HepG2 (cell line): Measurements from ENCODE around the gene KAZN. TPM values are rescaled to one million over a fixed set of nuclear protein-coding genes. Genes with fewer than 3 reads are reported as not detected.

Source experiments
- ATAC-seq: fragments of 200-7000 bp; cut with Tn5 transposase; 3 replicates; pipeline ENCODE4 v1.9.1; 2020; ENCODE audit warnings: mild to moderate bottlenecking, moderate library complexity
- BruUV-seq: library from RNA; stranded (reverse); fragments of 400-500 nt; replicated peaks from 2 replicates; lab custom pipeline; 2021; lab: Mats Ljungman, UMichigan
- CTCF ChIA-PET: fragments of 300-600 bp; formaldehyde crosslinking; extraction: SDS; loops from one replicate; lab custom pipeline; 2021; ENCODE audit warnings: low total read pairs, inconsistent platforms, low intra/inter-chr PET ratio; lab: Yijun Ruan, JAX
- POLR2A ChIA-PET: fragments of 350-600 bp; sonication (Branson Sonifier 250); formaldehyde crosslinking; loops from one replicate; lab custom pipeline; 2020; ENCODE audit warnings: antibody characterized with exemption, inconsistent platforms; lab: Yijun Ruan, JAX
- DNase-seq: peaks from one replicate; pipeline ENCODE4 v3.0.0-alpha.2; 2015; ENCODE audit warnings: low spot score
- FAIRE-seq: peaks from 3 replicates; lab custom pipeline; 2011; peaks lifted over from hg19 to GRCh38; lab: Jason Lieb, UNC
- H2AFZ ChIP-seq: one replicate; pipeline ENCODE4 v1.6.1; 2011; ENCODE audit warnings: low read length, inconsistent platforms
- H3K27ac ChIP-seq: fragments of 300-600 bp; 3 replicates; pipeline ENCODE4 v1.8.0; 2011; ENCODE audit warnings: mixed run types, mild to moderate bottlenecking, mixed read lengths, low read length, inconsistent platforms; ENCODE audit not compliant: insufficient read depth; ENCODE audit errors: extremely low read length
- H3K27me3 ChIP-seq, 2 experiments: fragments of 200-600 bp in 1 of 2; 2 replicates in 1 of 2; 3 replicates in 1 of 2; pipeline versions ENCODE4 v1.6.0 to v1.8.0; 2011; ENCODE audit warnings: low read length in 2 of 2, mild to moderate bottlenecking in 2 of 2, moderate library complexity in 2 of 2, inconsistent platforms in 1 of 2; ENCODE audit not compliant: insufficient read depth in 2 of 2, control insufficient read depth in 1 of 2
- H3K36me3 ChIP-seq, 2 experiments: fragments of 200-600 bp in 1 of 2; replicated peaks in 1 of 2; 2 replicates in 1 of 2; 3 replicates in 1 of 2; pipeline versions ENCODE4 v1.5.1 to v1.8.0; 2011; ENCODE audit warnings: low read length in 2 of 2, inconsistent platforms in 1 of 2; ENCODE audit not compliant: insufficient read depth in 2 of 2, control insufficient read depth in 1 of 2
- H3K4me1 ChIP-seq: 2 replicates; pipeline ENCODE4 v1.5.1; 2012; ENCODE audit warnings: low read length, inconsistent platforms; ENCODE audit not compliant: insufficient read depth
- H3K4me2 ChIP-seq: 2 replicates; pipeline ENCODE4 v1.6.0; 2011; ENCODE audit warnings: low read depth, low read length, inconsistent platforms
- H3K4me3 ChIP-seq, 3 experiments: fragments of 200-600 bp in 1 of 3; sonication (generic), shearing (Covaris generic) in 1 of 3; replicated peaks in 1 of 3; 2 replicates each; pipeline ENCODE4 v1.5.1; 2011 to 2016; ENCODE audit warnings: low read length in 3 of 3, inconsistent platforms in 2 of 3, low read depth in 2 of 3, mild to moderate bottlenecking in 2 of 3, control low read depth in 1 of 3, mixed read lengths in 1 of 3; ENCODE audit not compliant: insufficient read depth in 1 of 3
- H3K79me2 ChIP-seq: one replicate; pipeline ENCODE4 v1.6.1; 2011; ENCODE audit warnings: low read length, inconsistent platforms; ENCODE audit not compliant: insufficient read depth
- H3K9ac ChIP-seq: 2 replicates; pipeline ENCODE4 v1.6.0; 2011; ENCODE audit warnings: mild to moderate bottlenecking, low read depth, low read length, inconsistent platforms; ENCODE audit not compliant: insufficient read depth
- H3K9me3 ChIP-seq: 2 replicates; pipeline ENCODE4 v1.5.1; 2012; ENCODE audit warnings: mild to moderate bottlenecking, low read length
- H4K20me1 ChIP-seq: 2 replicates; pipeline ENCODE4 v1.6.0; 2011; ENCODE audit warnings: inconsistent platforms, mild to moderate bottlenecking, low read length, moderate library complexity; ENCODE audit not compliant: insufficient read depth
- ARID5B ChIP-seq: IDR thresholded peaks from 2 replicates; pipeline ENCODE4 v1.4.0; 2020; ENCODE audit warnings: mild to moderate bottlenecking, missing genetic modification reagents
- HDAC2 ChIP-seq: sonication (generic); formaldehyde crosslinking; IDR thresholded peaks from 2 replicates; pipeline ENCODE4 v1.4.0; 2020; ENCODE audit warnings: missing genetic modification reagents
- HMG20A ChIP-seq: IDR thresholded peaks from 2 replicates; pipeline ENCODE4 v1.6.1; 2016; ENCODE audit warnings: borderline replicate concordance
- JARID2 ChIP-seq: sonication (generic); formaldehyde crosslinking; IDR thresholded peaks from 2 replicates; pipeline ENCODE4 v1.8.1; 2023; ENCODE audit warnings: missing genetic modification reagents, inconsistent platforms; ENCODE audit not compliant: insufficient replicate concordance
- JDP2 ChIP-seq: sonication (generic); formaldehyde crosslinking; IDR thresholded peaks from 2 replicates; pipeline ENCODE4 v1.8.1; 2022; ENCODE audit warnings: missing genetic modification reagents, borderline replicate concordance
- KDM5A ChIP-seq: fragments of 200-600 bp; sonication (generic); IDR thresholded peaks from 2 replicates; pipeline ENCODE4 v1.7.0; 2018; ENCODE audit warnings: antibody characterized with exemption, mild to moderate bottlenecking, low read length, borderline replicate concordance
- NAIF1 ChIP-seq: sonication (generic); formaldehyde crosslinking; IDR thresholded peaks from 2 replicates; pipeline ENCODE4 v1.5.0; 2020; ENCODE audit warnings: mild to moderate bottlenecking, missing genetic modification reagents, borderline replicate concordance
- NFYB ChIP-seq: sonication (generic); formaldehyde crosslinking; IDR thresholded peaks from 2 replicates; pipeline ENCODE4 v1.4.0; 2020; ENCODE audit warnings: missing genetic modification reagents
- TAF15 ChIP-seq: fragments of 200-400 bp; formaldehyde crosslinking; IDR thresholded peaks from one replicate; pipeline ENCODE4 v1.6.1; 2018; ENCODE audit warnings: mild to moderate bottlenecking, low read depth, low read length; ENCODE audit not compliant: poor library complexity, severe bottlenecking
- ZFP82 ChIP-seq: sonication (generic); formaldehyde crosslinking; IDR thresholded peaks from 2 replicates; pipeline ENCODE4 v1.5.1; 2020; ENCODE audit warnings: mild to moderate bottlenecking, missing genetic modification reagents, borderline replicate concordance
- ZNF331 ChIP-seq: sonication (generic); formaldehyde crosslinking; IDR thresholded peaks from 2 replicates; pipeline ENCODE4 v1.4.0; 2020; ENCODE audit warnings: missing genetic modification reagents
- ZNF619 ChIP-seq: sonication (generic); formaldehyde crosslinking; IDR thresholded peaks from 2 replicates; pipeline ENCODE4 v1.4.0; 2020; ENCODE audit warnings: mild to moderate bottlenecking, missing genetic modification reagents
- WGBS: methylation state at CpG from one replicate; pipeline ENCODE4 v1.1.6; 2017; ENCODE audit warnings: low lambda C conversion rate; 5-methylcytosine and 5-hydroxymethylcytosine counted together
- in situ Hi-C: cut with HindIII; loops from 2 replicates; pipeline ENCODE4 v1.10.0; 2017; ENCODE audit warnings: low pct_unique_long_range_greater_than_20kb; ENCODE audit not compliant: extremely low pct_ligation_motif_present
- intact Hi-C: fragments of 100-400 bp; cut with micrococcal nuclease; formaldehyde crosslinking; loops from one replicate; pipeline ENCODE4 v1.10.0; 2022; ENCODE audit not compliant: unreplicated experiment
- polyA plus RNA-seq, 8 experiments: library from polyadenylated mRNA; depleted of rRNA in 3 of 8; stranded (reverse) in 7 of 8; unstranded in 1 of 8; fragments of >200 nt; fragmentation: Illumina TruSeq in 4 of 8; extraction: Trizol in 4 of 8; gene quantifications; 2 replicates each; pipeline versions ENCODE4 v1.2.1 to v1.2.3, GENCODE V29; 2011 to 2016; ENCODE audit warnings: low read depth in 4 of 8, missing spikeins in 1 of 8, mixed read lengths in 1 of 8; ENCODE audit not compliant: insufficient read depth in 1 of 8
- total RNA-seq, 5 experiments: library from RNA; depleted of rRNA; stranded (reverse); fragments of >200 nt; fragmentation: Illumina TruSeq; extraction: Trizol; gene quantifications; 2 replicates each; pipeline ENCODE4 v1.2.3, GENCODE V29; 2016; ENCODE audit warnings: low read depth in 1 of 5

Gene KAZN
- total and polyA plus RNA-seq, 2 of the 13 experiments (the other 11 are each of a cell fraction or from before 2014, with no cell fraction given), result 10.4 to 13.5 TPM

DNA sequence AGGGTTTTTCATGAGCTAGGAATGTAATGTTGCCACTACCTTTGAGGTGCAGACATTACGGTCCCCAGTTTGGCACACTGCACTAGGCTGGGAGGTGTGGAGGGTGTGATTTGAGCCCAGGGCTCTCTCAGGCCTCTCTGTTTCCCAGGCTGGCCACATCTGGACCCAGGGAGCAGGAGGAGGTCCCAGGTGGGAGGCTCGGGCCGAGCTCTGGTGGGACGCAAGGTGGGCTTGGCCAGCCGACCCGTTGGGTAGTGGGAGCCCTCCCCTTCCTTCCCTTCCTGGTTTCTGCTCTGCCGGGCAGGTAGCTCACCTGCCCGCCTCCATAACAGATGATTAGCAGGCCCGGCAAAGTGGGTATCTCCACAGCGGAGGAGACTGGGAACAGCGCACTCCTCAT lies 408.9 kb downstream of the KAZN start:
- H2AFZ ChIP-seq, result no peak overlapping the region
- intact Hi-C loops (no loop called here), in situ Hi-C loops (no loop called here)
- H4K20me1 ChIP-seq, result no peaks in the 10 kb centered on the region
- H3K4me3 ChIP-seq, result no peak overlapping the region
- H3K9ac ChIP-seq, result no peak overlapping the region
- FAIRE-seq (no peak), ATAC-seq (no peak), DNase-seq (no peak)
- no TSS peak for BruUV-seq
- POLR2A ChIA-PET, result interaction anchor here (1.5 kb wide), 1 partner anchor 68 kb away, joined by 3 read pairs; no protein-coding TSS in a partner anchor
- H3K9me3 ChIP-seq, result no peaks in the 10 kb centered on the region
- CTCF ChIA-PET, result no interaction called here
- H3K79me2 ChIP-seq, result peaks cover 4% of the 10 kb centered on the region
- 90% methylated on average over 4 of the region's 11 CpGs for WGBS
- peaks cover 28% of the 10 kb centered on the region for H3K4me1 ChIP-seq
- H3K4me2 ChIP-seq, result no peak overlapping the region
- no peak for TF ChIP-seq HMG20A (CRISPR knock-in tag)
- no peak overlapping the region for H3K27ac ChIP-seq
- no peaks in the 10 kb centered on the region for H3K27me3 ChIP-seq
- peaks cover 5 to 29% of the 10 kb centered on the region in 2 experiments; a peak in 4 of 5 replicates for H3K36me3 ChIP-seq

DNA sequence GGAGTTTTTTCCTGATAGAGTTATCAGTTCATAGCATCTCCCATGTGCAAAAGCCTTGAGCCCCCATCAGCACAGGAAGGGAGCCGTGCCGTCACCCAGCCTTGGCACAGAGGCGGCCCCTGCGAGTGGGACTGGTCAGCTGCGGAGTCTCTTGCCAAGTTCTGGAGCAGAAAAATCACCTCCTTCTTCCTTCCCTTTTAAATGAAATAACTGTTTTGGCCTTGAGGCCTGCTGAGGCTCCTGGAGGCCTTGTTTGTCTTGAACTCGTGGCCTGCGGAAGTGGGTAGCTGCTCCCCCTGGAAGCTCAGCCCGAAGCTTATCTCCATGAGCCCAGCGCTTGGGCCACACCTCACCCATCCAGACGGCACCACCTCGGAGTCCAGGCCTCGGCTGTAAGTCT lies 409.4 kb downstream of the KAZN start:
- H3K27me3 ChIP-seq, result no peaks in the 10 kb centered on the region
- FAIRE-seq (no peak), ATAC-seq (no peak), DNase-seq (no peak)
- no TSS peak for BruUV-seq
- no peaks in the 10 kb centered on the region for H3K9me3 ChIP-seq
- no peak overlapping the region for H3K9ac ChIP-seq
- H3K27ac ChIP-seq, result no peak overlapping the region
- peaks cover 28% of the 10 kb centered on the region for H3K4me1 ChIP-seq
- H3K4me2 ChIP-seq, result no peak overlapping the region
- H4K20me1 ChIP-seq, result no peaks in the 10 kb centered on the region
- H3K36me3 ChIP-seq, result peaks cover 5 to 28% of the 10 kb centered on the region in 2 experiments; a peak in 4 of 5 replicates
- POLR2A ChIA-PET, result no interaction called here
- intact Hi-C loops, result no loop called here
- CTCF ChIA-PET, result no interaction called here
- no peak overlapping the region for H2AFZ ChIP-seq
- H3K4me3 ChIP-seq, result no peak overlapping the region
- in situ Hi-C loops, result no loop called here
- H3K79me2 ChIP-seq, result peaks cover 4% of the 10 kb centered on the region
- 94% methylated on average over 12 of the region's 12 CpGs for WGBS
- TF ChIP-seq ZFP82 (CRISPR knock-in tag) (no peak), ARID5B (CRISPR knock-in tag) (no peak), KDM5A (no peak), ZNF331 (CRISPR knock-in tag) (no peak), HDAC2 (CRISPR knock-in tag) (no peak), JARID2 (CRISPR knock-in tag) (no peak), NFYB (no peak), TAF15 (no peak), ZNF619 (CRISPR knock-in tag) (no peak), JDP2 (CRISPR knock-in tag) (no peak), NAIF1 (no peak)
